ENCODE results near the gene CNDP1. TPM values are rescaled to one million over a fixed set of nuclear protein-coding genes. Genes with fewer than 3 reads are reported as not detected.

Gene CNDP1
- total RNA-seq, 1 donor from 2014 or later, result 0.10 TPM

DNA sequence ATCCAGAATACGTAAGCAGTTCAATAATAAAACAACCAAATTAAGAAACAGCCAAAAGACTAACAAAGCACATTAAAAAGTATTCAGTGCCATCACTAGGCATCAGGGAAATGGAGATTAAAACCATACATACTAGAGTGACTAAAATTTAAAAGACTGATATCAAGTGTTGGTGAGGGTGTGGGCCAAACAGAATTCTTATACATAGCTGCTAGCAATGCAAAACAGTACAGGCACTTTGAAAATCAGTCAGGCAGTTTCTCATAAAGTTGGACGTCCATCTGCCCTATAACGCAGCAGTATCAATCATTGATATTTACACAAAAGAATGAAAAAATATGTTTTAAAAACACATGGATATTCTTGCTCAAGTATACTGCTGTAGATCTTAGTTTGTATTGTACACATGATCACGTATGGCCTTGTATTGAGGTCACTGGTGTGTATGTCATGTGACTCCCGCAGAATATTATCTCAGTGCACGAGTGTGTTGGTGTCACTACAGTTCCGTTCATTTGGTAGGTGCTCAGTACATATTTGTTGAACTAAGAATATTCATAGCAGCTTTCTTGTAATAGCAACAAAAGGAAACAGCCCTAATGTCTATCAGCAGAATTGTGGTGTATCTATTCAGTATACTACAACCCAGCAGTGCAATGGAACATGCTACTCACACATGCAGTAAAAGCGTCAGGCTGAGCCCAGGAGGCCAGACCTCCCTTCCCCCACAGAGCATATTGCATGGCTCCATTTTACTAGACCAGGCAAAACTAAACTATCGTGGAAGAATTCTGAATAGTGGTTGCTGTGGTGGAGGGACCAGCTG lies 92.0 kb downstream of the CNDP1 start:
- no peak for DNase-seq

DNA sequence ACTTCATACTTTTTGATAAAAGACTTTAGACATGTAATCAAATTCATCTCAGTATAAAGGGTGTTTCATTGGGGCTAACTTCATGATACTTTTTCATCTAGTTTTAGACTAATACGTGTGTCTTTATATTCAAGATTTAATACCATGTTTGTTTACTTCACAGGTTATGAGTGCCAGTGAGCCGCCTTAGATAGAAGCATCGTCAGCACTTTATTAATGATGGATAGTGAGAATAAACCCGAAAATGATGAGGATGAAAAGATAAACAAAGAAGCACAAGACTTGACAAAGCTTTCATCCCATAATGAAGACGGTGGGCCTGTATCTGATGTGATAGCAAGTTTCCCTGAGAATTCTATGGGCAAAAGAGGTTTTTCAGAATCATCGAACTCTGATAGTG lies 96.5 kb downstream of the CNDP1 start:
- no peak for DNase-seq

DNA sequence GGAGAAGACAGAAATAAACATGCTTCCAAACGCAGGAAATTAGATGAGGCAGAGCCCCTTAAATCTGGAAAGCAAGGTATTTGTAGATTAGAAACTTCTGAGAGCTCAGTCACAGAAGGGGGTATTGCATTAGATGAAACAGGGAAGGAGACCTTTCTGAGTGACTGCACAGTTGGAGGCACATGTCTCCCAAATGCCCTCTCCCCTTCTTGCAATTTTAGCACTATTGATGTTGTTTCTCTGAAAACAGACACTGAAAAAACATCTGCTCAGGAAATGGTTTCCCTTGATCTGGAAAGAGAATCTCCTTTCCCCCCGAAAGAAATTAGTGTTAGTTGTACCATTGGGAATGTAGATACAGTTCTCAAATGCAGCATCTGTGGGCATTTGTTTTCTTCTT lies 96.9 kb downstream of the CNDP1 start:
- no peak for DNase-seq

DNA sequence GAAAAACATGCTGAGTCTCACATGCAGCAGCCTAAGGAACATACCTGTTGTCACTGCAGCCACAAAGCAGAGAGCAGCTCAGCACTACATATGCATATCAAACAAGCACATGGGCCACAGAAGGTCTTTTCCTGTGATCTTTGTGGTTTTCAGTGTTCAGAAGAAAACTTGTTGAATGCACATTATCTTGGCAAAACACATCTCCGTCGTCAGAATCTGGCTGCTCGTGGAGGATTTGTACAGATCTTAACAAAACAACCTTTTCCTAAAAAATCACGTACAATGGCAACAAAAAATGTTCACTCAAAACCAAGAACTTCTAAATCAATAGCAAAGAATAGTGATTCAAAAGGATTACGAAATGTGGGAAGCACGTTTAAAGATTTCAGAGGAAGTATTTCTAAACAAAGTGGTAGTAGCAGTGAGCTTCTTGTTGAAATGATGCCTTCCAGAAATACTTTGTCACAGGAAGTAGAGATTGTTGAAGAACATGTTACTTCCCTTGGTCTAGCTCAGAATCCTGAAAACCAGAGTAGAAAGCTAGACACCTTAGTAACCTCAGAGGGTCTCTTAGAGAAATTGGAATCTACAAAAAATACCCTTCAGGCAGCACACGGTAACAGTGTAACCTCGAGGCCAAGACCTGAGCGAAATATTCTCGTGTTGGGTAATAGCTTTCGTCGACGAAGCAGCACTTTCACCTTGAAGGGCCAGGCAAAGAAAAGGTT lies 97.5 kb downstream of the CNDP1 start:
- DNase-seq, result no peak

DNA sequence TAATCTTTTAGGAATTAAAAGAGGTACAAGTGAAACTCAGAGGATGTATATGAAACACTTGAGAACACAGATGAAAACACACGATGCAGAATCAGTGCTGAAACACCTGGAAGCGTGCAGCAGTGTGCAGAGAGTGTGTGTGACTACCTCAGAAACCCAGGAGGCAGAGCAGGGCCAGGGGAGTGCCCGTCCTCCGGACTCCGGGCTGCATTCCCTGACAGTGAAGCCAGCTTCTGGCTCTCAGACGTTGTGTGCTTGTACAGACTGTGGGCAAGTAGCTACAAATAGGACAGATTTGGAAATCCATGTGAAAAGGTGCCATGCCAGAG lies 98.0 kb downstream of the CNDP1 start:
- DNase-seq, result no peak

DNA sequence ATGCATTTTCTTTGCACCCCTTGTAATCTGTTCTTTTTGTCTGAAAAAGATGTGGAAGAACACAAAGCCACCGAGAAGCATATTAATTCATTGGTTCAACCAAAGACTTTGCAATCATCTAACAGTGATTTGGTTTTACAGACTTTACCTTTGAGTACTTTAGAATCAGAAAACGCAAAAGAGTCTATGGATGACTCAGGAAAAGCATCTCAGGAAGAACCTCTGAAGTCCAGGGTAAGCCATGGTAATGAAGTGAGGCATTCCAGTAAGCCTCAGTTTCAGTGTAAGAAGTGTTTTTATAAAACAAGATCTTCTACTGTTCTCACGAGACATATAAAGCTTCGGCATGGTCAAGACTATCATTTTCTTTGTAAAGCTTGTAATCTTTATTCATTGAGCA lies 98.6 kb downstream of the CNDP1 start:
- no peak for DNase-seq

DNA sequence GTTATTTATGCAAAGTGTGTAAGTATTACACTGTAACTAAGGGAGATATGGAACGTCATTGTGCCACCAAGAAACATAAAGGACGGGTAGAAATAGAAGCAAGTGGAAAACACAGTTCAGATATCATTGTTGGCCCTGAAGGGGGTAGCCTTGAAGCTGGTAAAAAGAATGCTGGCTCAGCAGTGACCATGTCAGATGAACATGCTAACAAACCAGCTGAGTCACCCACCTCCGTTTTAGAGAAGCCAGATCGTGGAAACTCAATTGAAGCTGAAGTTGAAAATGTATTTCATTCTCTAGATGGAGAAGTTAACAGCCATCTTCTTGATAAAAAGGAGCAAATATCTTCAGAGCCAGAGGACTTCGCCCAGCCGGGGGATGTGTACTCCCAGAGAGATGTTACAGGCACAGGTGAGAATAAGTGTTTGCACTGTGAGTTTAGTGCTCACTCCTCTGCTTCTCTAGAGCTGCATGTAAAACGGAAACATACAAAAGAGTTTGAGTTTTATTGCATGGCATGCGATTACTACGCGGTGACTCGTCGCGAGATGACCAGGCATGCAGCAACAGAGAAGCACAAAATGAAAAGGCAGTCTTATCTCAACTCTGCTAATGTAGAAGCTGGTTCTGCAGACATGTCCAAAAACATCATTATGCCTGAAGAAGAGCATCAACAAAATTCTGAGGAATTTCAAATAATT lies 99.5 kb downstream of the CNDP1 start:
- no peak for DNase-seq

DNA sequence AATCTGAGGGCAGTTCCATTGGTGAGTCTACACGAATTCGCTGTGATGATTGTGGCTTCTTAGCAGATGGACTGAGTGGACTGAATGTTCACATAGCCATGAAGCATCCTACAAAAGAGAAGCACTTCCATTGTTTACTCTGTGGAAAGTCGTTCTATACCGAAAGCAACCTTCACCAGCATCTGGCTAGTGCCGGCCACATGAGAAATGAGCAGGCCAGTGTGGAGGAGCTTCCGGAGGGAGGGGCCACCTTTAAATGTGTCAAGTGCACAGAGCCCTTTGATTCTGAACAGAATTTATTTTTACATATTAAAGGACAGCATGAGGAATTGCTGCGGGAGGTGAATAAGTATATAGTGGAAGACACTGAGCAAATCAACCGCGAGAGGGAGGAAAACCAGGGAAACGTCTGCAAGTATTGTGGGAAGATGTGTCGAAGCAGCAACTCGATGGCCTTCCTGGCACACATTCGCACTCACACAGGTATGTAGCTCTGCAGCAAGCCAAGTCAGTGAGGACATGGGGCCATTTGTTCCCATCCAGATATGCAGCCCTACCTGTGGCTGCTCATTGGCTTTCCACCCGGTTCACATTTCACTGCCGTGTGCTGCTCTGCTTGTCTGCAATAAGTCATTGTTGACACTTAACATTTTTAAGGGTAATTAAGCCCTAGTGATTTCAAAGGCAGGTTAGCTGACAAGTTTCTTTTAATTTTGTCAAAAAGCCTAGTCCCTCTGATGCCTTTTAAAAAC lies 101.1 kb downstream of the CNDP1 start:
- no peak for DNase-seq

Other genes with a start within 250 kb of the CNDP1 start
- 82.0 TPM for gene CYB5A, start 242.5 kb upstream of the CNDP1 start, total RNA-seq
- not detected for gene C18orf63, start 218.7 kb upstream of the CNDP1 start, total RNA-seq
- gene DIPK1C, start 77.2 kb upstream of the CNDP1 start, total RNA-seq, result 2.4 TPM
- gene CNDP2, start 38.1 kb upstream of the CNDP1 start, total RNA-seq, result 34.9 TPM
- 21.6 TPM for gene ZNF407, start 63.4 kb downstream of the CNDP1 start, total RNA-seq

Data from skin of body (tissue), 2 donors.